Tibial nerve (tissue), 4 donors: ENCODE data around the gene ACTR1B.

Source experiments
- EP300 ChIP-seq, 2 donors: sonication (generic); formaldehyde crosslinking; IDR thresholded peaks; one replicate each; pipeline ENCODE4 v1.6.1; 2017; ENCODE audit warnings: antibody characterized with exemption in 2 of 2, mild to moderate bottlenecking in 1 of 2
- POLR2A ChIP-seq, 2 donors: fragments of 450-650 bp; IDR thresholded peaks; one replicate each; pipeline ENCODE4 v1.6.1; 2017; ENCODE audit warnings: antibody characterized with exemption in 2 of 2, mild to moderate bottlenecking in 2 of 2, moderate library complexity in 2 of 2
- TF ChIP-seq, protein P1 (sequence below), 5 experiments: fragments of 200-600 bp in 3 of 5; fragments of 450-650 bp in 2 of 5; sonication (generic) in 3 of 5; IDR thresholded peaks; one replicate each; pipeline ENCODE4 v1.5.1; 2016 to 2019; ENCODE audit warnings: antibody characterized with exemption in 5 of 5, mild to moderate bottlenecking in 3 of 5, moderate library complexity in 2 of 5

DNA sequence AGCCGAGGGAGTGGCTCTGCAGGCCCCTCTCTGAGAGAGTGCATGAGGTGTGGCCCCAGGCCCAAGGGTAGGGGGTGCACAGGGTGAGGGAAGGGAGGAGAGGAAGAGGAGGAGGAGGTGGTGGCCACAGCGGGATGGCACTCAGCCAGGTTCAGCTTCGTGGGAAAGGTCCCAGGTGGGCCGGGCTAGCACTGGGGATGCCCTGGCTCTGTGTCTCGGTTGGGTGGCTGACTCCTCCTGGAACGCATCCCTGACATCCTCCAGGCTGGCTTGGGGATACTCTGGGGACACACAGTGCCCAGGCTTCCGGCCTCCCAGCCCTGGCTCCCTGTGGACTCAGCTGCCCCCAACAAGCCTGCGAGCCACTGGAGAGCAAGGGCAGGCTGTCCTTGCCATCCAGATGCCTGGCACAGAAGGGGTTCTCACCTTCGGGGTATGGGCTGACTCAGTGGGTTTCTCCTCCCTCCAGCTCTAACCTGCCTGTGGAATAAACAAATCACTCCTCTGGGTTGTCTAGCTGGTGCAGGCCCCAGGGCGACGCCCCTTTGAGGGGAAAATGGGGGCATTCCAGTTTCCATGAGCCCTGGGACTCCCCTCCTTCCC, 49.0 kb upstream of the ACTR1B start:
- TF ChIP-seq EP300 (IDR thresholded peaks at IDR 0.05), result no peak
- TF ChIP-seq, protein P1, sequence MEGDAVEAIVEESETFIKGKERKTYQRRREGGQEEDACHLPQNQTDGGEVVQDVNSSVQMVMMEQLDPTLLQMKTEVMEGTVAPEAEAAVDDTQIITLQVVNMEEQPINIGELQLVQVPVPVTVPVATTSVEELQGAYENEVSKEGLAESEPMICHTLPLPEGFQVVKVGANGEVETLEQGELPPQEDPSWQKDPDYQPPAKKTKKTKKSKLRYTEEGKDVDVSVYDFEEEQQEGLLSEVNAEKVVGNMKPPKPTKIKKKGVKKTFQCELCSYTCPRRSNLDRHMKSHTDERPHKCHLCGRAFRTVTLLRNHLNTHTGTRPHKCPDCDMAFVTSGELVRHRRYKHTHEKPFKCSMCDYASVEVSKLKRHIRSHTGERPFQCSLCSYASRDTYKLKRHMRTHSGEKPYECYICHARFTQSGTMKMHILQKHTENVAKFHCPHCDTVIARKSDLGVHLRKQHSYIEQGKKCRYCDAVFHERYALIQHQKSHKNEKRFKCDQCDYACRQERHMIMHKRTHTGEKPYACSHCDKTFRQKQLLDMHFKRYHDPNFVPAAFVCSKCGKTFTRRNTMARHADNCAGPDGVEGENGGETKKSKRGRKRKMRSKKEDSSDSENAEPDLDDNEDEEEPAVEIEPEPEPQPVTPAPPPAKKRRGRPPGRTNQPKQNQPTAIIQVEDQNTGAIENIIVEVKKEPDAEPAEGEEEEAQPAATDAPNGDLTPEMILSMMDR (IDR thresholded peaks at IDR 0.05), result no peak
- no peak for TF ChIP-seq POLR2A (IDR thresholded peaks at IDR 0.05)
